DMS79 treated with DMSO at 0.1 percent for 48 hours (cell line): Measurements from ENCODE around the gene UHRF1.
"Not testable (repeated sequence)": the region's sequence is repeated elsewhere in the genome, so short reads cannot be mapped to it uniquely, and the experiment has no call there.

Experiments used
- DNase-seq: peaks from one replicate; lab custom pipeline; 2025; lab: John Stamatoyannopoulos, UW

The UHRF1 gene

DNA sequence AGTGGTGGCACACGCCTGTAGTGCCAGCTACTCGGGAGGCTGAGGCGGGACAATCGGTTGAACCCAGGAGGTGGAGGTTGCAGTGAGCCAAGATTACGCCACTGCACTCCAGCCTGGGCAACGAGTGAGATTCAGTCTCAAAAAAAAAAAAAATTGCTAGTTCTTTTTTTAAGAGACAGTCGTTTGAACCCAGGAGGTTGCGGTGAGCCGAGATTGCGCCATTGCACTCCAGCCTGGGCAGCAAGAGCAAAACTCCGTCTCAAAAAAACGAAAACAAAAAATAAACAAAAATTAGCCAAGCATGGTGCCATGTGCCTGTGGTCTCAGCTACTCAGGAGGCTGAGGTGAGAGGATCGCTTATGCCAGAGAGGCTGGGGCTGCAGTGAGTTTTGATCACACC, 8.4 kb upstream of the UHRF1 start:
- not testable (repeated sequence) for DNase-seq

DNA sequence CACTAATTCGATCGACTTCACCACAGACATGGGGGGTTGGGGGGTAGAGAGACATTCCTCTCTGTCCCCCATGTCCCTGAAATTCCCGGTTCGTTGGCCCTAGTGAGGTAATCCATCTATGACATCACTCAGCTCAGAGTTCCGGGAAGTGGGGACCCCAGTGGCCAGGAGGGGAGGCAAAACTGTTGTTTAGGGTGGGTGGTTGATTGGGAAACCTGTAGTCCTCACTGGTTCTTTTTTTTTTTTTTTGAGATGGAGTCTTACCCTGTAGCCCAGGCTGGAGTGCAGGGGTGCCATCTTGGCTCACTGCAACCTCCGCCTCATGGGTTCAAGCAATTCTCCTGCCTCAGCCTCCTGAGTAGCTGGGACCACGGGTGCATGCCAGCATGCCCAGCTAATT, 6.5 kb upstream of the UHRF1 start, which contains the start of gene ARRDC5:
ARRDC5 (minus strand) TSS at position 101 of the 400 bp plus-strand sequence; CDS start at position 30, 71 bp downstream.
- no peak for DNase-seq

DNA sequence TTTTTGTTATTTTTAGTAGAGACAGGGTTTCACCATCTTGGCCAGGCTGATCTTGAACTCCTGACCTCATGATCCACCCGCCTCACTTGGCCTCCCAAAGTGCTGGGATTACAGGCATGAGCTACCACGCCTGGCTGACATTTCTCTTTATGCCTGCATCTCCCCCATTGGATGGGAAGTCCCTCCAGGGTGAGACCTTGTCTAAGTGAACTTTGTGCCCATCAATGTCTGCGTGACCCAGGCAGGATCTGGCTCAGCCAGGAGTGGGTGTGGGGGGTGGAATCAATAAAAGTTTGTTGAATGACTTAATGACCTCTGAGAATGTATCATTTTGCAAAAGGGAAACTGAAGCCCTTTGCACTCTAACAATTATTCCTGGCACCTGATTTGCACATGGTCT, 4.8 kb upstream of the UHRF1 start:
- no peak for DNase-seq

DNA sequence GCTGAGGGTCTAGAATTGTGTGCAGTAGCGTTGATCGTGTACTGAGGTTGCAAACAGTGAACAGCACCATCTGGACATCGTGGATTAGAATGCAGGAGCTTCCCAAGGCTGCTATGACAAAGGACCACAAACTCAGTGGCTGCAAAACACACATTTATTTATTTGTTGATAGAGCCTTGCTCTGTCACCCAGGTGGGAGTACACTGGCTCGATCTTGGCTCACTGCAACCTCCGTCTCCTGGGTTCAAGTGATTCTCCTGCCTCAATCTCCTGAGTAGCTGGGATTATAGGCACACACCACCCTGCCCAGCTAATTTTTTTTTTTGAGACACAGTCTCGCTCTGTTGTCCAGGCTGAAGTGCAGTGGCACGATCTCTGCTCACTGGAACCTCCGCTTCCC, 2.3 kb upstream of the UHRF1 start:
- DNase-seq = no peak

DNA sequence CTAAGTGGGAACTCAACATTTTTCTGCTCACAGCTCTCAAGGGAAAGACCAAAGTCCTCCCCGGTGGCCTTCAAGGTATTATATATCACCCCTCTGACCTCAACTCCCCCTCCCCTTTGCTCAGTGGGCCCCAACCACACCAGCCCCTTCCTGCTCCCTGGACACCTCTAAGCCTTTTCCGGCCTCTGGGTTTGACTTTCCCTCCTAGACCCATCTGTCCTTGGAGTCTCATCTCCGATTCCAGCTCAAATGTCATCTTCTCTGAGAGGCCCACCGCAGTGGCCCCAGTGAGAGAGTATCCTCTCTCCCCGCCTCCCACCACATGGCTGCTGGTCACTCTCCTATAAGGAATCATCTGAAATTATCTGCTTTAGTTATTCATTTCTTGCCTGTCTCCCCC, 941 bp upstream of the UHRF1 start:
- DNase-seq = no peak

DNA sequence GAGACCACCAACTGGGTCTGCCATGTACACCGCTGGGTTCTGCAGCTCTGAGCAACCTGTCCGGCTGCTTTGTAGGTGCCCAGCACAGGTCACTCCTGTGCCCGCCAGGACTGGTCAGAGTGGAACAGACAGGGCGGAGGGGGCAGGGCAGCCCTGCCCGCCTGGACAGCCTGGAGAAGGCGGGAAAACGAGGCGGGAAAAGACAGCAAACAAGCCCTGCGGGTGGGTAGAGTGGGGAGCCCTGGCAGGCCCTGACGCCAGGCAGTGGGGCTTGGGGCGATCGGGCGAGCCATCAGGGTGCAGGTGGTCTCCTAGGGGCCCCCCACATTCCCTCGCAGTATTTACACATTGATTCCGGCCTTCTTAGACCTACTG, 533 bp upstream of the UHRF1 start:
- no peak for DNase-seq

DNA sequence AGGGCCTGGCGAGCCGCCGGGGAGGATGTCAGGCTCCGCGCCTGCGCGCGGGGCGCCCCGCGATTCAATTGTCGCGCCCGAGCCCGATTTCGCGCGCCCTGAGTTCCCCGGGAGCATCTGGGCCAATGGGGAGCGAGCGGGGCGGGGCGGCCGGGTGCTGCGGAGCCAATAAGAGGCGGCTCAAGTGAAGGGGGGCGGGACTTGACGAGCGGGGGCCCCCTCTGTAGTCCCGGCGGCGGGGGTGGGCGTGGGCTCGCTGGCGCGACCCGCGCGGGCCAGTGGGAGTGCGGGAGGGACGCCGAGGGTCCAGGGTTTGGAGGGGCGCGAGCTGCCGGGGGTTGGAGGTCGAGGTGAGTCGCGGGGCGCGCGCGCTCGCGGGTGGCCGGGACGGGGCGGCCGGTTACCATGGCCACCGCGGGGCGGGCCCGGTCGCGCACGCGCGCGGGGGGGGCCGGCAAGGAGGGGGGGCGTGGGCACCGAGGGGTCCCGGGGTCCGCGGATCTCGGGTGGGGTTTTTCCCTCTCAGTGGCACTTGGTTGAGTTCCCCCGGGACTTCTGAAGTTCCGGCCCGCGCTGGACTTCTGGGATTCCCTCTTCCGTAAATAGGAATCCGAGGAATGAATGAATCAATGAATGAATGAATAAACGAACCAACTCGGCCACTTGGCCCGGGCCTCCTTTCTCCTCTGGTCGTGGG, 744 bp downstream of the UHRF1 start:
- DNase-seq = peak; percentile 92

DNA sequence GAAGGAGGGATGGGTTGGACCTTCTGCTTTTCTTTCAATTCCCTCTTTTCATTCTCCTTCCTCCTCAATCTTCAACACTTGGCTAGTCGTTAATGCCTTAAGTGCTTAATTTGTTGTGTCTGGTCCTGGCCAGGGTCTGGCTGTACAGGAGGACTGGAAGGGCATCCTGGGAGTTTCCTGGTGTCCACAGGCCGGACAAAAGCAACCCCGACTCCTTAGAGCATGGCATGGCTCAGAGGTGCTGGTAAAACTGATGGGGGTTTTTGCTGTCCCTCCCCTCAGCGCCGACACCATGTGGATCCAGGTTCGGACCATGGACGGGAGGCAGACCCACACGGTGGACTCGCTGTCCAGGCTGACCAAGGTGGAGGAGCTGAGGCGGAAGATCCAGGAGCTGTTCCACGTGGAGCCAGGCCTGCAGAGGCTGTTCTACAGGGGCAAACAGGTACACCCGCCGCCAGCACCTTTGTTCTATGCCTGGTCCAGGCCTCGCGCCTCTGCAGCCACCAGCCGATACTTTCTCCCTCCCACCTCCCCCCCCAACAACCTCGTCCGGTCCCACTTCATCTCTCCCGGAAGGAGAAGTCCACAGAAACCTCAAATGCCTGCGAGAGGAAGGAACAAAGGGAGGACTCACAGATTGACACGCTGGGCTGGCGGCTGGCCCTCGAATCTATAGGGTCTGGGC, 1.4 kb downstream of the UHRF1 start:
- peak; percentile 39 for DNase-seq

DNA sequence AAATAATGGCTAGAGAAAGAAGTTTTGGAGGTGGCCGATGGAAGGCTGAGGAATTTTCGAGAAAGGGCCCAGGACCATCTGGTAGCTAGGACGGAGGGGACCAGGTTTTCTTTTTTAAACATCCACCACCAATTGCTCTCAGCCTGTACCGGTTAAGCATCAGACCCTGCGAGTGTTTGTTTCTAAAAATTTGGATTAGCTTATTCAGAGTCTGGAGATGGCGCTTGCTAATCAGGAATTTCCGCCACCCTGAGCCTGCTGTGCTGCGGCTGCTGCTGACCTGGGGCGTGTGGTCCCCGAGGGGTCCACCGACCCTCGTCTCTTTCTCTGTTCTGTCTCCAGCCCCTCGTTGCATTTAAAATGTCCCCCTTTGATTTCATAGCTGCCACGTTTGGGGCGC, 2.0 kb downstream of the UHRF1 start:
- peak; percentile 8 for DNase-seq

DNA sequence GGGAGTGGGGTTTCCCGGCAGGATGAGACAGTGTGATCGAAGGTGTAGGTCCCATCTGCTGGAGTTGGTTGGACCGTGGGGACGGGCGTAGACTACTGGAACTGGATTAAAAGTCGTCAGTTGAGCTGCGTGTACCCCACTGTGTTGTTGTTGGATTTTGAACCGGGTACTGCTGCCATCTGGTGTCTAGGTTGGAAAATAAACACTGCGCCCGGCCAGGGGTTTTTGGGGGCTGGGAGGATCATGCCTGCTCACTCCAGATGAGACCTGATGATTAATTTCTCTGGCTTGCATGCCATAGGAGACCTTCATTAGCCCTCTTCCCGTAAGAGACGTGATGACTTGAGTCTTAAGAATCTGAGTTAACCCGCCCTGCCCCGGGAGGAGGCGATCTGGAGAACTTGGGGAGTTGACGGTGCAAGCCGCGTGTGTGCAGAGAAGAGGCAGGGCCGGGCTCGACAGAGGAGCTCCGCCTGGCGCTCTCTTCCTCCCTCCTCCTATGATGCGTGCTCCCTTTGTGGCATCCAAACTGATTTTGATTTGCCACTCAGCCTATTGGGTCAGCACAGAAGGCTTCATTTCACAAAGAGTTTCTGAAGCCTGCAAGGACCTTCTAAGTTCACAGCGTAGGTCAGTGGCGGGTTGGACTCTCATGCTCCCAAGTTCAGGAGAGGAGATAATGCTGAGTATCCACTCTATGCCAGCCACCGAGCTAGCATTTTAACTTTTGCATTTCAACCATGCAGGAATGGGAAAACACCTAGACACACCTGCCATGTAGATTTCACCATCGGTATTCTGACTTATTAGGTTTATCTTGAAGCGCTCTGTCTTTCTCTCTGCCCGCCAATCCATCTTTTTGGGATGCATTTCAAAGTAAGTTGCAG, 2.7 kb downstream of the UHRF1 start:
- peak; percentile 72 for DNase-seq

DNA sequence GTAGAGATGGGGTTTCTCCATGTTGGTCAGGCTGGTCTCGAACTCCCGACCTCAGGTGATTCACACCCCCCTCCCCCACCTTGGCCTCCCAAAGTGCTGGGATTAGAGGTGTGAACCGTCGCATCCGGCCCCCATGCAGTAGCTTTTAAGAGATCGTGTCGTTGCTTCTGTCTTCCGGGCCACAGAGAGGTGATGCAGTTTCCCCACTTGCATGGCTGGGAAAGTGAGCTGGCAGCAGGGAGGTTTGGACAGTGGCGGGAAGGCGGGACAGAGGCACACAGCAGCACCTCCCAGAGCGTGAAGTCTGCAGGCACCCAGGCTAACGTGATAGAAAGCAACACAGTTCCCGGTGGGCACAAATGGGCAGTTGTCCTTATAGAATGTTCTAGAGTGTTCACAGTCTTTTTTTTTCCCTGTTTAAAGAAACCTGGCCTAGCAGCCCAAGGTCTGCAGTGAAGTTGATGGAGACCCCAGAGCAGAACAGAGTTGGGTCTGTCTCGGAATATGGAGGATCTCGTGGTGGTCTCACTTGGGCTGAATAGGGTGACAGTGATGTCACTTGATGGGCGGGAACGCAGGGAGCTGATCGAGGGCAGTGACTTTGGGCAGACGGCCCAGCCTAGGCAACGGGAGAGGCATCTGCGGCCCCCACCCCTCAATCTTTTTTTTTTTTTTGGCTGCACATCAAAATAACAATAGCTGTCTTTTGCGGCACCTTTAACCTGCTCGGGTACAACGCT, 4.9 kb downstream of the UHRF1 start:
- DNase-seq = no peak

DNA sequence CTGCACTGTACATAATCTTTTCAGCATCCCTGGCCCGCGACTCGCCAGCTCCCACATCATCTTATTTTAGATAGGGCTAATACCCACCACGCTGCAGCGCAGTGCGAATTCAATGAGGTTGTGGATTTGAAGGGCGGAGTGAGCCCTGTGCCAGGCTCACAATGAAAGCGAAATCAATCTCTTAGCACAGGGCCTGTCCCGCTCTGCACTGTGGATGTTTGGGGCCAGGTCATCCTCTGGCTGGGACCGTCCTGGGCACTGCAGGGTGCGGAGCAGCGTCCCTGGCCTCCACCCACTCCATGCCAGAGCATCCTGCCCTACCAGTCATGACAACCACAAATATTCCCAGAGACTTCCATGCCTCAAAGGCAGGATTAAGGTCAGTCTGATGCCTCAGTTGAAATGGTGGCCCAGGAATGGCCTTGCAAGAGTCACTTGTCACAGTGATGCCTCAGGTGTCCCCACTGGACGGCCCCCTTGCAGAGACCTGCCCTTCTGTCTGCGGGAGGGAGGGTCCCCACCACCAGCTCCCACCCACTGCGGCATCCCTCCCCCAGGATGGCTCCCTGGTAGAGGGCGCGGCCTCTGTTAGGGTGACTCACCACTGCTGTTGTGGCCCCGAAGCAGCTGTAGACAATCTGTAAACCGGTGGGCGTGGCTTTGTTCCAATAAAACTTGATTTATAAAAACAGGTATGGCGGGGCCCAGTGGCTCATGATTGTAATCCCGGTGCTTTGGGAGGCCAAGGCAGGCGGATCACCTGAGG, 5.6 kb downstream of the UHRF1 start:
- DNase-seq = no peak

DNA sequence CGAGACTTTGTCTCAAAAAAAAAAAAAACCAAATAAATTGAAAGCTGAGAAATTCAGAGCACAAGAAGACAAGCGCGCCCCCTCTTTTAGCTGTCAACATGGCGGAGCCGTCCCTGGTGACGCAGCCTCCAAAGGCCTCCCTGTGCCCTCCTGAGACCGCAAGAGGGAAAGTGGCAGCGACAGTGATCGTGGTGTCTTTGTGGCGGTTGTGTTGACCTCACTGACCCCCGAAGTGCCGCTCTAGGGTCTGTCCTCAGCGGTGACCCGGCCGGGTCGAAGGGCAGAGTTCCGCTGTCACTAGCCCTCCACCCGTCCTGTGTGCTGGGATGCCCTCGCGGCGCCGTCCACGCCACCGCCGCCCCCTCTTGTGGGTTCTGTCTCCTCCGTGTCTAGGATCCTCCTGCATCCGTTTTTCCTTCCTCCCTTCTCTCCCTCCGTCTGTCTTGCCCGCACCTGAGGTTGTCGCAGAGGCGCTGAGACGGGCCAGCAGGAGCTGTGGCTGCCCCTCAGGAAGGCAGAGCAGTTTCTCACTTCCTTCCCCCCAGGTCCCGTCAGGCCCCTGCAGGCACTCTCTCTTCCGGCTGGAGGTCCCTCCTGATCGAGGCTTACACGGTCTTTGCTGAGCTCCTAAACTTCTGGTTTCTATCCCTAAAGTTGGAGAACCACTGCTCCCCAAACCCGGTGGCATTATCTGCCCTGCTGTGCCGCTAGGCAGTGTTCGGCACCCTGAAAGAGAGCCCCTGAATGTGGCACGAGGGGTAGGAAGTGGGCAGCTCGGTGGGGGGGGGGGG, 7.2 kb downstream of the UHRF1 start:
- no peak for DNase-seq

DNA sequence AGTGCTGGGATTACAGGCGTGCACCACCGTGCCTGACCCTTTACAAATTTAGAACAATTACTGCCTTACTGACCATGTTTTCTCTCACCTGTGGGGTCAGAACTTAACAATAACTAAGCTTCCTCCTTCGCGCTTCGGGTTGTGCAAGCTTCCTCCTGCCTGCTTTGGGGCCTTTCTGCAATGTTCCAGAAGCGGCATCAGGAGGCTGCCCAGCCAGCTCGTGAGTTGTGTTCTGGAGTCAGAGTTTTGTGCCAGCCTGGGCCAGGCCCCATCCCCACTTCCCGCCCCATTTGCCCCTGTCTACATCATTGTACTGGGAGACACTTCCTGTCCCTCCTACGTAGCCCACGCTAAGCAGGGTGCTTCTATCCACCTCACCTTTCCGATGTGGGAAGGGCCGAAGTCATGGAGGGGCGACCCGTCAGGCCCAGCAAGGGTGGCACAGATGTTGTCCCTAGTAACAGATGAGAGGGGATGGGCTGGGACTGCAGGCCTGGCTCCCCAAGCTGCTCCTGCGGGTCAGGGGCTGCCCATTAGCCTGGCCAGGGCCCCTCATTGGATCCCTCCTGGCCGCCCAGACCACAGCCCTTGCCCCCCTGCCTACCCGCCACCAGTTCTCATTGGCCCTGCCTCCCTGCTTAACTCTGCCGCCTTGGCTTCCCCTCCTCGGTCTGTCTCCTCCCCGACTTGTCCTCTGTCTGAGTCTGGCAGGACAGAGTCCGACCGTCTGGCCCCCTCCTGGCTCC, 13.4 kb downstream of the UHRF1 start:
- DNase-seq = no peak

DNA sequence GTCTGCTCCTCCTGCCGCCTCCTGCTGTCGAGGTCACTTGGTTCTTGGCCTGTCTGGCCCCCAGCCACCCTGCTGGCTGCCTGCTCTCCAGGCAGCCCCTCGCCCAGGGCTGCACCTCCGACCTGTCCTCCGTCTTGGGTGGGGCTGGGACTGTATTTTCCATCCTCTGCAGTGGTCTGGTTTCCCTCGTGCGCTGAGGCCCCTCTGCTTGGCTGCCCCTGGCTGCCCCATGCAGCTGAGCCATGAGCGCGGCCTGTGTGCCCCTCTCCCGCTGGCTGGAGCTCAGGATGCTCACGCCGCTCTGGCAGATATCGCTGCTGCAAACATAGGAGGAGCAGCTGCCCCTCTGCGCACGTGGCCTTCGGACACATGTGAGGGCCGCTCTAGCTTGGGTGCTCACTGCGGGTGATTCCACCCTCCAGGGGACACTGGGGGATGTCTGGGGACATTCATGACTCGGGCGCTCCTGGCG, 14.0 kb downstream of the UHRF1 start:
- DNase-seq = no peak

DNA sequence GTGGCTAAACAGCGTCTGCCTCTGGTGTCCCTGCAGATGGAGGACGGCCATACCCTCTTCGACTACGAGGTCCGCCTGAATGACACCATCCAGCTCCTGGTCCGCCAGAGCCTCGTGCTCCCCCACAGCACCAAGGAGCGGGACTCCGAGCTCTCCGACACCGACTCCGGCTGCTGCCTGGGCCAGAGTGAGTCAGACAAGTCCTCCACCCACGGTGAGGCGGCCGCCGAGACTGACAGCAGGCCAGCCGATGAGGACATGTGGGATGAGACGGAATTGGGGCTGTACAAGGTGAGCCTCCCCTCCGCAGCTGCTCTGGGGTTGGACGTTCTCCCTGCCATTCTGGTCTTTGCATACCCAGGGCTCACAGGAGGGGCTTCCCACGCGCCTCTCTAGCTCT, 19.9 kb downstream of the UHRF1 start:
- DNase-seq = no peak

DNA sequence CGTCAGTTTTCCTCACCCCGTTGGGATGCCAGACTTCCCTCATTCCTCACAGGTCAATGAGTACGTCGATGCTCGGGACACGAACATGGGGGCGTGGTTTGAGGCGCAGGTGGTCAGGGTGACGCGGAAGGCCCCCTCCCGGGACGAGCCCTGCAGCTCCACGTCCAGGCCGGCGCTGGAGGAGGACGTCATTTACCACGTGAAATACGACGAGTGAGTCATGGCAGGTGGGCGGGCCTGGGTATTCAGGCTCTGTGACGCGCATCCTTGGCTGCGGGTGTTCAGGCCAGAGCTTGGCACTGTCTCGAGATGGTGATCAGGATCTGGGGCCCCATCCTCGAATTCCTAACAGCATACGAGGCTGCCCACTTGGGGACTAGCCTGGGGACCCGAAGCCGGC, 21.4 kb downstream of the UHRF1 start:
- no peak for DNase-seq

DNA sequence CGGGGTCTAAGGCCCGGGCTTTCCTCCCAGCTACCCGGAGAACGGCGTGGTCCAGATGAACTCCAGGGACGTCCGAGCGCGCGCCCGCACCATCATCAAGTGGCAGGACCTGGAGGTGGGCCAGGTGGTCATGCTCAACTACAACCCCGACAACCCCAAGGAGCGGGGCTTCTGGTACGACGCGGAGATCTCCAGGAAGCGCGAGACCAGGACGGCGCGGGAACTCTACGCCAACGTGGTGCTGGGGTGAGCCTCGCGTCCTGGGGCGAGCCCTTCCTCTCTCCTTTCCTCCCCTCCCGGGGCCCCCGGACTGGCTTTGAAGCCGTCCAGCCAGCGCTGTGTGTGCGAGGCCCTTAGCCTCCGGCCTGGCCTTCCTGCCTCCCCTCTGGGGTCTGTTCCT, 23.4 kb downstream of the UHRF1 start:
- no peak for DNase-seq

DNA sequence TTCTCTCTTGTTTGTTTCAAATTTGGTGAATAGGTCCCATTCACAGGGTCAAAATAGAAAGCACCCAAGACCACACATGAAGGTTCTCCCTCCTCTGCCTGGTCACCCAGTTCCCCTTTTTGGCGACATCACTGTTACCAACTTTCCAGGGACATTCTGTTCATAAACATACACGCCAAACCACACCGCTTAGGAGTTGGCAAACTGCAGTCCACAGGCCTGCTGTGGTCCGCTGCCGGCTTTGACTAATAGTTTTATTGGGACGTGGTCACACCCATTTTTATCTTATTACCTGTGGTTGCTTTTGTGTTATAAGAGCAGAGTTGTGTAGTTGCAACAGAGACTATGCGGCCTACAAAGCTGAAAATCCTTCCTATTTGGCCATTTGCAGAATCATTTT, 24.2 kb downstream of the UHRF1 start:
- no peak for DNase-seq

DNA sequence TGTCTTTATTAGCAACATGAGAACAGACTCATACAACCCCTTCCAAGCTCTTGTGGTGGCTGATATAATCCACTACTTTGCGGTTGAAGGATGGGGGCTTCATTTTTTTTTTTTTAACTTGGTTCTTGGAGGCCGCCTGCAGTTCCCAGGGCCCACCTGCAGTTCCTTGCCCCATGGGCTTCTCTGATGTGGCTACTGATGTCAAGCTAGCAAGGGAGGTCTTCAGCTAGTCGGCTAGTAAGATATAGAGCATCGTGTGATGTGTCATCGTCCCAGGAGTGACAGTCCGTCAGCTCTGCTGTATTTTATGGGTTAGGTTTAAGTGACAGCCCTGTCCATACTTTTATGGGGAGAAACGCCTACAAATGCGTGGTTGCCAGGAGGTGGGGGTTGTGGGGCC, 26.1 kb downstream of the UHRF1 start:
- DNase-seq = no peak
